GM21515 (cell line): Measurements from ENCODE around the gene CRLF3.
"Not testable (repeated sequence)": the region's sequence is repeated elsewhere in the genome, so short reads cannot be mapped to it uniquely, and the experiment has no call there.

Experiments
- ATAC-seq: cut with Tn5 transposase; IDR thresholded peaks from one replicate; pipeline ENCODE4 v1.9.1; 2021; ENCODE audit not compliant: unreplicated experiment

CRLF3 gene

DNA sequence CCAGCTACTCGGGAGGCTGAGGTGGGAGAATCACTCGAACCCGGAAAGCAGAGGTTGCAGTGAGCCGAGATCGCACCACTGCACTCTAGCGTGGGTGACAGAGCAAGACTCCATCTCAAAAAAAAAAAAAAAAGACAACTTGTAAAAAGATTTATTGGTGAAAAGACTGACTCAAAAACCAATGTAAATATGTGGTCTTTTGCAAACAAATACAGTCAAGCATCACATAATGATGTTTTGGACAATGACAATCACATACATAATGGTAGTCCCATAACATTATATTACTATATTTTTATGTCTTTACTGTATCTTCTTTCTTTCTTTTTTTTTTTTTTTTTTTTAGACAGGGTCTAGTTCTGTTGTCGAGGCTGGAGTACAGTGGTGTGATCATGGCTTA, 8.3 kb downstream of the CRLF3 start:
- no peak for ATAC-seq

GRCh38 chr17:30814860-30815259, 9.6 kb downstream of the CRLF3 start:
- not testable (repeated sequence) for ATAC-seq

DNA sequence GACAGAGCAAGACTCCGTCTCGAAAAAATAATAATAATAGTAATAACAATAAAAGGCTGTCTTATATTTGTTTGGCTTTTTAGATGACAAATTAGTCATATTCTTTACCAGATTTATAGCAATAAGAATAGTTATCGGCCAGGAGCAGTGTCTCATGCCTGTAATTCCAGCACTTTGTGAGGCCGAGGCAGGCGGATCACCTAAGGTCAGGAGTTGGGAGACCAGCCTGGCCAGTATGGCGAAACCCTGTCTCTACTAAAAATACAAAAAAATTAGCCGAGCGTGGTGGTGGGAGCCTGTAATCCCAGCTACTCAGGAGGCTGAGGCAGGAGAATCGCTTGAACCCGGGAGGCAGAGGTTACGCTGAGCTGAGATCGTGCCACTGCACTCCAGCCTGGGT, 10.3 kb downstream of the CRLF3 start:
- ATAC-seq: not testable (repeated sequence)

DNA sequence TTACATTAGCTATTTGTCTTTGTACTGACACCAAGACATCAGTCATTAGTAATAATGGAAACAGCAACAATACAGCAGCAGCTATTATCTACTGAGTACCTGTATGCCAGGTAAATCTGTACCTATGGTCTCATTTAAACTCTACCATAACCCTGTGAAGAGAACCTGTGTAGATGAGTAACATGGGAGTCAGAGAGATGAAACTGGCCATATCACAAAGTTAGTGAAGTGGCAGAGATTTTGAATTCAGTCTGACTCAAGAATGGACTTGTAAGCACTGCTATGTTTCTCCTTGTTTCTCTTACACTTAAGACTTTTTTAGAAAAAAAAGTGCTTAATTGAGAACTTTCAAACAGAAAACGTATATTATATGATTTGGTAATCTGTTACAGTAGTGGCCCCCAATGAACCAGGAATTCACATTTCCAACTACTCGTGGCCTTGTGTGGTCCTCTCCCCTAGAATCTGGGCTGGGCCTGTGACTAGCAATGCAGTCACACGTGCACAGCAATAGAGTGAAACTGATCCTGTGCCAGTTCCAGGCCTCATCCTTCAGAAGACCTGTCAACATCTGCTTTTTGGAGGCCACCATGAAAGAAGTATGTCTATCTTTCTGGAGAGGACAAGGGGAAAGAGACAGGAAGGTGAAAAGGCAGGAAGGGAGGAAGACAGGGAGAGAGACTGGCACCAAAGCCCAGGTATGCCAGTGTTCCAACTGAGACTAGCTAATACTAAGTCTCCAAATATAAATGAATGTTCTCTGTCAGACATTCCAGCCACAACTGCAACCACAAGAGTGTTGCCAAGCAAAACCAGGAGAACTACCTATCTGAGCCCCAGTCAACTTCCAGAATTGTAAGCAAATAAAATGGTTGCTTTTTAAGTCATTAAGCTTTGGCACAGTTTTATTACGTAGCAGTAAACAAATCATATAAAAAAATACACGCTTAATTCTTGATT, 12.0 kb downstream of the CRLF3 start:
- no peak for ATAC-seq

DNA sequence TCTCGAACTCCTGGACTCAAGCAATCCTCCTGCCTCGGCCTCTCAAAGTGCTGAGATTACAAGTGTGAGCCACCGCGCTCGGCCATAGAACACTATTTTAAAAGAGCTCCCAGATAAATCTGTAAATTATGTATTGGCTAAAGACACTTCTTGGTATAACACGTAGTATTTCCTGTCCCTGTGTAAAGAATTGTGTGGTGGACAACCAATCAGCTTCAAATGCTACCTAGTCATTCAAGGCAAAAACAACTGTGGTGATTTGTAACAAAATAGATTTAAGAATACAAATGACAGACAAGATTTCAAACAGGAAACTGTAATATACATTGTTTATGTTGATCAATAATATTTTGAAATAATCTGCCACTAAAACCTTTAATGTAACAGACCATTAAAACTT, 14.6 kb downstream of the CRLF3 start:
- no peak for ATAC-seq

- peak; percentile 91 for ATAC-seq
These were observed 15.7 kb downstream of the CRLF3 start for GRCh38 chr17:30808785-30809286.

GRCh38 chr17:30807896-30808295, 16.6 kb downstream of the CRLF3 start:
- no peak for ATAC-seq

GRCh38 chr17:30805944-30806456, 18.5 kb downstream of the CRLF3 start:
- ATAC-seq: no peak

DNA sequence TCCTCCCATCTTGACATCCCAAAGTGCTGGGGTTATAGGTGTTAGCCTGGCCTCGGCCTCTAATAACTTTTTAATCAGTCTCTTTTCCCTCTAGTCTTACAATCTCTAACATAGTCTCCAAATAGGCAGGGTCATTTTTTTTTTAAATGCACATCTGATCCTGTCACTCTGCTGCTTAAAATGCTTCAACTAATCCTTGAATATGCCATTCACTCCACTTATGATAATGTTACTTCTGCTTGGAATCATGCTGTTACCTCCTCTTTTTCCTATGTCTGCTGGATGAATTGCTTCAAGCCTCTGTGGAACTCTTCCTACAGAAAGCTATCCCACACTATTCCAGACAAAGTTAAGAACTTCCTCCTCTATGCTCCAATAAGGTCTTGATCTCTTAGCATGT, 22.8 kb downstream of the CRLF3 start:
- no peak for ATAC-seq

- ATAC-seq: no peak
These were observed 28.5 kb downstream of the CRLF3 start for GRCh38 chr17:30796016-30796415.

- ATAC-seq: no peak
These were observed 30.1 kb downstream of the CRLF3 start for GRCh38 chr17:30794372-30794771.

- ATAC-seq: no peak
These were observed 31.1 kb downstream of the CRLF3 start for GRCh38 chr17:30793282-30793977.

- no peak for ATAC-seq
These were observed 34.2 kb downstream of the CRLF3 start for GRCh38 chr17:30790279-30790678.

DNA sequence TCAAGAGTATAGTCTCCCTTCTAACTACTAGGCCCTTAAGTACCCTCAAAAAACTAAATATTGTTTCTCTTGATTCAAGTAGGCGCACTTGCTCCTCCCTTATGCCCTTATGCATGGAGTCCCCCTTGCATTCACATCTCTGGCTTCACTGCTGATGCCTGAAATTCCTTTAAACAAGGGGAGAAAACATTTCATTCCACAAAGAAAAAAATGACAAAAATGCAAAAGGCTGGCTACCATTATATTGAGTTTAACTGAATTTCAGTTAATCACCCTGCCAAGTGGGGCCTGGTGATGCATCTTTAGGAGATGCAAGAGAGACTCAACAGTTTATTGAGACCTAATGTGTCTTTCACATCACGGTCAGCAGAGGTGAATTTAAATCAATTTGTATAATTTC, 35.6 kb downstream of the CRLF3 start:
- ATAC-seq: no peak

- ATAC-seq: no peak
These were observed 42.3 kb downstream of the CRLF3 start for GRCh38 chr17:30782206-30782605.

GRCh38 chr17:30780343-30780742, 44.1 kb downstream of the CRLF3 start:
- ATAC-seq: no peak

DNA sequence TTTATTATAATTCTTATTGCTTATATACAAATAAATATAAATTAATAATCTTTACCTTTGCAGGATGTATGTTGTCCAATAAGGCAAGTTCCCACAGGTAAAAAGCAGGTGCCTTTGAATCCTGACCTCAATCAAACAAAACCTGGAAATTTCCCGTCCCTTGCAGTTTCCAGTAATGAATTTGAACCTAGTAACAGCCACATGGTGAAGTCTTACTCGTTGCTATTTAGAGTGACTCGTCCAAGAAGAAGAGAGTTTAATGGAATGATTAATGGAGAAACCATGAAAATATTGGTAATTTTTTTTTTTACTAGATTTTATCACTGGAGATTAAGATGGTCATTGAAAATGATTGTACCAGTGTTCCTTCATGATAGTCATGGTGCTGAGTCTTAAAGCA, 55.7 kb downstream of the CRLF3 start:
- ATAC-seq: not testable (repeated sequence)

- not testable (repeated sequence) for ATAC-seq
These were observed 56.7 kb downstream of the CRLF3 start for GRCh38 chr17:30767641-30768404.

DNA sequence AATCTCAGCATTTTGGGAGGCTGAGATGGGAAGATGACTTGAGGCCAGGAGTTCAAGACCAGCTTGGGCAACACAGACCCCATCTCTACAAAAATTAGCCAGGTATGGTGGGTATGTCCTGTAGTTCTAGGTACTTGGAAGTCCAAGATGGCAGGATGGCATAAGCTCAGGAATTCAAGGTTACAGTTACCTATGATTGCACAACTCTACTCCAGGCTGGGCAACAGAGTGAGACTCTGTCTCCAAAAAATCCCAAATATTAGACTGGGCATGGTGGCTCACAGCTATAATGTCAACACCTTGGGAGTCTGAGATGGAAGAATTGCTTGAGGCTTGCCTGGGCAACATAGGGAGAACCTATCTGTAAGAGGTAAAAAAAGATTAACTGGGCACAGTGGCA, 63.4 kb downstream of the CRLF3 start:
- ATAC-seq: no peak

DNA sequence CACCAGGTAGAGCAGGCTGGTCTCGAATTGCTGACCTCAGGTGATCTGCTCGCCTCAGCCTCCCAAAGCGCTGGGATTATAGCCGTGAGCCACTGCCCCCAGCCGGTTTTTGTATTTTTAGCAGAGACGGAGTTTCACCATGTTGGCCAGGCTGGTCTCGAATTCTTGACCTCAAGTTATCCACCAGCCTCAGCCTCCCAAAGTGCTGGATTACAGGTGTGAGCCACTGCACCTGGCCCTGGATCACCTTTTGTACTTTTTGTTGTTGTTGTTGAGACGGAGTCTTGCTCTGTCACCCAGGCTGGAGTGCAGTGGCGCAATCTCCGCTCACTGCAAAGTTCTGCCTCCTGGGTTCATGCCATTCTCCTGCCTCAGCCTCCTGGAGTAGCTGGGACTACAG, 71.2 kb downstream of the CRLF3 start:
- not testable (repeated sequence) for ATAC-seq

GRCh38 chr17:30750982-30751381, 73.5 kb downstream of the CRLF3 start:
- ATAC-seq: not testable (repeated sequence)
